ENCODE measurements around the gene ANKRD60.

ANKRD60 gene

GRCh38 chr20:58196402-58197184, 31.9 kb downstream of the ANKRD60 start:
- DNase-seq (ENCODE audit: low read depth in 4 of 4, low spot score in 1 of 4) = no peak

GRCh38 chr20:58195047-58195446, 33.4 kb downstream of the ANKRD60 start:
- no peak for DNase-seq (ENCODE audit: low read depth in 4 of 4, low spot score in 1 of 4)

- no peak for DNase-seq (ENCODE audit: low read depth in 4 of 4, low spot score in 1 of 4)
Measured at GRCh38 chr20:58194175-58194791, 34.2 kb downstream of the ANKRD60 start.

GRCh38 chr20:58192567-58192966, 35.9 kb downstream of the ANKRD60 start:
- no peak for DNase-seq (ENCODE audit: low read depth in 4 of 4, low spot score in 1 of 4)

- DNase-seq (ENCODE audit: low read depth in 4 of 4, low spot score in 1 of 4) = no peak
Measured at GRCh38 chr20:58192065-58192464, 36.4 kb downstream of the ANKRD60 start.

GRCh38 chr20:58188527-58188926, 39.9 kb downstream of the ANKRD60 start:
- no peak for DNase-seq (ENCODE audit: low read depth in 4 of 4, low spot score in 1 of 4)

- DNase-seq (ENCODE audit: low read depth in 4 of 4, low spot score in 1 of 4) = no peak
Measured at GRCh38 chr20:58184984-58185383, 43.5 kb downstream of the ANKRD60 start.

GRCh38 chr20:58184063-58184462, 44.4 kb downstream of the ANKRD60 start:
- no peak for DNase-seq (ENCODE audit: low read depth in 4 of 4, low spot score in 1 of 4)

GRCh38 chr20:58182521-58183140, 45.8 kb downstream of the ANKRD60 start:
- DNase-seq (ENCODE audit: low read depth in 4 of 4, low spot score in 1 of 4) = no peak

- DNase-seq (ENCODE audit: low read depth in 4 of 4, low spot score in 1 of 4) = peak; percentile 43 to 60 (median 54)
Measured at GRCh38 chr20:58179432-58180099, 48.9 kb downstream of the ANKRD60 start.

- no peak for DNase-seq (ENCODE audit: low read depth in 4 of 4, low spot score in 1 of 4)
Measured at GRCh38 chr20:58179083-58179431, 49.4 kb downstream of the ANKRD60 start.

- no peak for DNase-seq (ENCODE audit: low read depth in 4 of 4, low spot score in 1 of 4)
Measured at GRCh38 chr20:58177799-58178198, 50.7 kb downstream of the ANKRD60 start.

GRCh38 chr20:58175836-58176235, 52.6 kb downstream of the ANKRD60 start:
- no peak for DNase-seq (ENCODE audit: low read depth in 4 of 4, low spot score in 1 of 4)

- no peak for DNase-seq (ENCODE audit: low read depth in 4 of 4, low spot score in 1 of 4)
Measured at GRCh38 chr20:58175425-58175824, 53.0 kb downstream of the ANKRD60 start.

- no peak for DNase-seq (ENCODE audit: low read depth in 4 of 4, low spot score in 1 of 4)
Measured at GRCh38 chr20:58174708-58175280, 53.7 kb downstream of the ANKRD60 start.

GRCh38 chr20:58173930-58174707, 54.3 kb downstream of the ANKRD60 start:
- no peak for DNase-seq (ENCODE audit: low read depth in 4 of 4, low spot score in 1 of 4)

- DNase-seq (ENCODE audit: low read depth in 4 of 4, low spot score in 1 of 4) = no peak
Measured at GRCh38 chr20:58173091-58173490, 55.4 kb downstream of the ANKRD60 start.

- no peak for DNase-seq (ENCODE audit: low read depth in 4 of 4, low spot score in 1 of 4)
Measured at GRCh38 chr20:58171796-58172425, 56.5 kb downstream of the ANKRD60 start.

- DNase-seq (ENCODE audit: low read depth in 4 of 4, low spot score in 1 of 4) = no peak
Measured at GRCh38 chr20:58169450-58169849, 59.0 kb downstream of the ANKRD60 start.

- no peak for DNase-seq (ENCODE audit: low read depth in 4 of 4, low spot score in 1 of 4)
Measured at GRCh38 chr20:58168843-58169242, 59.6 kb downstream of the ANKRD60 start.

Data from stimulated activated CD4-positive, alpha-beta T cell treated with anti-CD3 and anti-CD28 coated beads, Interleukin-1b, Interleukin-23, amount 100 ng/mL, for 24 hours (primary cell).